ENCODE results near the gene MYH11.

MYH11 gene

GRCh38 chr16:15856901-15857698 is at the start of gene MYH11:
Gene MYH11 (minus strand): TSS chr16:15857028. CDS start chr16:15838252, 18,776 bp downstream.
- Mint-ChIP-seq H3K4me1 (ENCODE audit: low read depth) (peaks cover 8% of the 10 kb centered on the region), H3K36me3 (ENCODE audit: low read depth) (no peaks in the 10 kb centered on the region), H3K4me3 (peak within 1 kb of the TSS; percentile 13), H3K27ac (no peak within 1 kb of the TSS), H3K9me3 (no peaks in the 10 kb centered on the region), H3K27me3 (peaks cover 44% of the 10 kb centered on the region)
- no peak for DNase-seq

- DNase-seq = no peak
- H3K4me1 Mint-ChIP-seq (ENCODE audit: low read depth) = peaks cover 6% of the 10 kb centered on the region
- H3K27me3 Mint-ChIP-seq = no peaks in the 10 kb centered on the region
- no peak overlapping the region for H3K4me3 Mint-ChIP-seq
- no peak overlapping the region for H3K27ac Mint-ChIP-seq
- peaks cover 3% of the 10 kb centered on the region for H3K9me3 Mint-ChIP-seq
- no peaks in the 10 kb centered on the region for H3K36me3 Mint-ChIP-seq (ENCODE audit: low read depth)
Measured at GRCh38 chr16:15906439-15906838, 49.6 kb upstream of the MYH11 start.

- no peak for DNase-seq
- H3K36me3 Mint-ChIP-seq (ENCODE audit: low read depth) = no peaks in the 10 kb centered on the region
- H3K9me3 Mint-ChIP-seq = peaks cover 3% of the 10 kb centered on the region
- H3K27me3 Mint-ChIP-seq = no peaks in the 10 kb centered on the region
- H3K4me3 Mint-ChIP-seq = no peak overlapping the region
- H3K4me1 Mint-ChIP-seq (ENCODE audit: low read depth) = peaks cover 13% of the 10 kb centered on the region
- H3K27ac Mint-ChIP-seq = no peak overlapping the region
Measured at GRCh38 chr16:15903960-15904359, 47.1 kb upstream of the MYH11 start.

DNA sequence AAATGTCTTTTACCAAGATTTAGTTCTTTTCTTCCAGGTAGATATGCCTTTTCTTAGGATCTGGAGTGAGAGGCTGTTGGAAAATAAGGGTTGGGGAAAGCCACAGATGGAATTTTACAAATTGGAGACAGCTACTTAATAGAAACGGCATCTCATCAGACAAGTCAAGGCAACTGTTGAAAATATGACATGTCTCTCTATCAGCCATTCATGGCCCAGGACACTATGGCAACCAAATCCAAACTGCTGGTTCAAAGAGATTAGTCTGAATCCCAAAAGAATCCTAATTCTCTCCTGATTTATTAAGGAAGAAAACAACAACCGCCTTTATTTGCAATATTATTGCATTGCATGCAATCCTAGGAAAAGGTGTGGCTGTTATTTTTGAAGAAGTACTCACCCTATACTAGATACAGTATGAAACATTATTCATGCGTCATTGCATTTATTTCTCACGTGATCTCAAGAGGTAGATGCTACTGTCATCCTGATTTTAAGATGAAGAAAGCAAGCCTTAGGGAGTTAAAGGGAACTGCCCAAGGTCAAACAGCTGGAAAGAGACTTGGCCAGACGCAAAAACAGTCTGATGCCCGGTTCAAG is 44.2 kb upstream of the MYH11 start:
- Mint-ChIP-seq H3K9me3 (no peaks in the 10 kb centered on the region), H3K4me3 (no peak overlapping the region), H3K27me3 (no peaks in the 10 kb centered on the region), H3K36me3 (ENCODE audit: low read depth) (no peaks in the 10 kb centered on the region), H3K4me1 (ENCODE audit: low read depth) (peaks cover 28% of the 10 kb centered on the region), H3K27ac (no peak overlapping the region)
- no peak for DNase-seq

DNA sequence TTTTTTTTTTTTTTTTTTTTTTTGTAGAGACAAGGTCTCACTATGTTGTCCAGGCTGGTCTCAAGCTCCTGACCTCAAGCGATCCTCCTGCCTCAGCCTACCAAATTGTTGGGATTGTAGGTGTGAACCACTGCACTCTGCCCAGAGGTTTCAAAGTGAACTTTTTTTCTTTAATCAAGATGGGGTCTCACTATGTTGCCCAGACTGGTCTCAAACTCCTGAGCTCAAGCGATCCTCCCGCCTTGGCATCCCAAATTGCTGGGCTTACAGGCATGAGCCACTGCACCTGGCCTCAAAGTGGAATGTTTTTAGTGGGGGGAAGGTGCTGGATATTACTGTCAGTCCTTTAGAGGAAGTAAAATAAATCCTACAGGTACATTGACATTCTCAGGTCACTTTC is 43.5 kb upstream of the MYH11 start:
- peaks cover 30% of the 10 kb centered on the region for H3K4me1 Mint-ChIP-seq (ENCODE audit: low read depth)
- no peaks in the 10 kb centered on the region for H3K9me3 Mint-ChIP-seq
- no peak for DNase-seq
- H3K27ac Mint-ChIP-seq = no peak overlapping the region
- H3K36me3 Mint-ChIP-seq (ENCODE audit: low read depth) = no peaks in the 10 kb centered on the region
- no peaks in the 10 kb centered on the region for H3K27me3 Mint-ChIP-seq
- no peak overlapping the region for H3K4me3 Mint-ChIP-seq

- Mint-ChIP-seq H3K27me3 (no peaks in the 10 kb centered on the region), H3K4me1 (ENCODE audit: low read depth) (peaks cover 34% of the 10 kb centered on the region), H3K9me3 (no peaks in the 10 kb centered on the region), H3K36me3 (ENCODE audit: low read depth) (no peaks in the 10 kb centered on the region), H3K4me3 (no peak overlapping the region), H3K27ac (peak overlapping the region; percentile 50)
- DNase-seq = peak; percentile 40
Measured at GRCh38 chr16:15899538-15900100, 42.8 kb upstream of the MYH11 start.

GRCh38 chr16:15898654-15899053 is 41.8 kb upstream of the MYH11 start:
- Mint-ChIP-seq H3K27me3 (no peaks in the 10 kb centered on the region), H3K4me1 (ENCODE audit: low read depth) (peaks cover 34% of the 10 kb centered on the region), H3K36me3 (ENCODE audit: low read depth) (no peaks in the 10 kb centered on the region), H3K9me3 (no peaks in the 10 kb centered on the region), H3K4me3 (no peak overlapping the region), H3K27ac (no peak overlapping the region)
- DNase-seq = no peak

DNA sequence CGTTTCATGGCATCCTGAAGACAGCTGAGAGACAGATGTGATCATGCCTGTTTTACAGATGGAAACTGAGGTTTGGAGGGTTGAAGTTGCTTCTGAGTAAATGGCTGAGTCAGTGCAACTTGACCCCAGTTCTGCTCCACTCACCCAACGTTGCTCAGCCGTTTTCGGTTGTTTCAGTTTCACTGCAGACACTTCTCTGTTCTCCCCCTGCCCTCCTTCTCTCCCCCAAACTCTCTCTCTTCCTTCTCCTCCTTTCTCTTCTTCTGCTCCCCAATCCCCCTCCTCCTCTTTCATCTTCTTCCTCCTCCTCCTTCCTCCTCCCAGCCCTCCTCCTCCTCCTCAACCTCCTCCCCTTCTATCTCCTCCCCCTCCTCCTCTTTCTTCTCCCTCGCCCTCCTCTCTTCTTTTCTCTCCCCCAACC is 41.0 kb upstream of the MYH11 start:
- H3K27me3 Mint-ChIP-seq = no peaks in the 10 kb centered on the region
- peak; percentile 42 for DNase-seq
- H3K4me3 Mint-ChIP-seq = peak overlapping the region; percentile 36
- H3K36me3 Mint-ChIP-seq (ENCODE audit: low read depth) = no peaks in the 10 kb centered on the region
- H3K4me1 Mint-ChIP-seq (ENCODE audit: low read depth) = peaks cover 34% of the 10 kb centered on the region
- peak overlapping the region; percentile 72 for H3K27ac Mint-ChIP-seq
- no peaks in the 10 kb centered on the region for H3K9me3 Mint-ChIP-seq

- no peak for DNase-seq
- Mint-ChIP-seq H3K4me3 (no peak overlapping the region), H3K4me1 (ENCODE audit: low read depth) (peaks cover 34% of the 10 kb centered on the region)
Measured at GRCh38 chr16:15897121-15897780, 40.4 kb upstream of the MYH11 start.

DNA sequence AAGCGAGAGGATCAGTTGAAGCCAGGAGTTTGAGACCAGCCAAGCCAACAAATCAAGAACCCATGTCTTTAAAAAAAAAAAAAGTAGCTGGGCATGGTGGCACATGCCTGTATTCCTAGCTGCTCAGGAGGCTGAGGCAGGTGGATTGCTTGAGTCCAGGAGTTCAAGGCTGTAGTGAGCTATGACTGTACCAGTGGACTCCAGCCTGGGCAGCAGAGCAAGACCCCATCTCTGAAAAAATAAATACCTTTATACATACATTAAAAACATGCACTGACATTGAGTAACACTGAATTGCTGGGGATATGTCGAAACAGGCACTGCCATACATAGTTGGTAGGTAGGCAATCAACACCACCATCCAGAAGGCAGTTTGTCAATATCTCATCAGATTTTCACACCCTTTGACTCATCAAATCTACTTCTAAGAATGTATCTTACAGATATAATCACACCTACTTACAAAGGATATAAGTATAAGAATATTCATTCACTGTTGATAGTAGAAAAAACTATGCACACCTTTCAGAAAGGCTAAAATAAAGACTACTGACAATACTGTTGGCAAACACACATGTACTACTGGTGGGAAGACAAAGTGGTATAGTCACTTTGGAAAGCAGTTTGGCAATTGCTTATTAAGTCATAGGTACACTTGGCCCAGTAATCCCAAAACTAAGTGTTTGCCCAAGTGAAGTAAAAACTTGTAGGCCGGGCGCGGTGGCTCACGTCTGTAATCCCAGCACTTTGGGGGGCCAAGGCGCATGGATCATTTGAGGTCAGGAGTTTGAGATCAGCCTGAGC is 37.9 kb upstream of the MYH11 start:
- Mint-ChIP-seq H3K36me3 (ENCODE audit: low read depth) (no peaks in the 10 kb centered on the region), H3K4me3 (no peak overlapping the region), H3K27ac (no peak overlapping the region), H3K4me1 (ENCODE audit: low read depth) (peaks cover 32% of the 10 kb centered on the region), H3K27me3 (no peaks in the 10 kb centered on the region), H3K9me3 (no peaks in the 10 kb centered on the region)
- DNase-seq = no peak

More at GRCh38 chr16:15897121-15897780, 40.4 kb upstream of the MYH11 start:
- Mint-ChIP-seq H3K36me3 (ENCODE audit: low read depth) (no peaks in the 10 kb centered on the region), H3K27me3 (no peaks in the 10 kb centered on the region), H3K27ac (peak overlapping the region; percentile 72), H3K9me3 (no peaks in the 10 kb centered on the region)

DNA sequence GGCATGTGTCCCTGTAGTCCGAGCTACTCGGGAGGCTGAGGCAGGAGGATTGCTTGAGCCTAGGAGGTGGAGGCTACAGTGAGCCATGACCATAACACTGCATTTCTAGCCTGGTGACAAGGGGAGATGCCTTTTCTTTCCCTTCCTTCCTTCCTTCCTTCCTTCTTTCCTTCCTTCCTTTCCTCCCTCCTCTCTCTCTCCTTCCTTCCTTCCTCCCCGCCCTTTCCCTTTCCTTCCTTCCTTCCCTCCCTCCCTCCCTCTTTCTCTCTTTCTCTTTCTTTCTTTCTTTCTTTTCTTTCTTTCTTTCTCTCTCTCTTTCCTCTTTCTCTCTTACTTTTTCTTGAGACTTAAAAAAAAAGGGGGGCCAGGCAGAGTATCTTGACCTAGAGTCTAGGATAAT is 34.7 kb upstream of the MYH11 start:
- H3K27me3 Mint-ChIP-seq = no peaks in the 10 kb centered on the region
- DNase-seq = no peak
- no peak overlapping the region for H3K4me3 Mint-ChIP-seq
- peaks cover 26% of the 10 kb centered on the region for H3K4me1 Mint-ChIP-seq (ENCODE audit: low read depth)
- peaks cover 6% of the 10 kb centered on the region for H3K36me3 Mint-ChIP-seq (ENCODE audit: low read depth)
- no peaks in the 10 kb centered on the region for H3K9me3 Mint-ChIP-seq
- H3K27ac Mint-ChIP-seq = no peak overlapping the region

DNA sequence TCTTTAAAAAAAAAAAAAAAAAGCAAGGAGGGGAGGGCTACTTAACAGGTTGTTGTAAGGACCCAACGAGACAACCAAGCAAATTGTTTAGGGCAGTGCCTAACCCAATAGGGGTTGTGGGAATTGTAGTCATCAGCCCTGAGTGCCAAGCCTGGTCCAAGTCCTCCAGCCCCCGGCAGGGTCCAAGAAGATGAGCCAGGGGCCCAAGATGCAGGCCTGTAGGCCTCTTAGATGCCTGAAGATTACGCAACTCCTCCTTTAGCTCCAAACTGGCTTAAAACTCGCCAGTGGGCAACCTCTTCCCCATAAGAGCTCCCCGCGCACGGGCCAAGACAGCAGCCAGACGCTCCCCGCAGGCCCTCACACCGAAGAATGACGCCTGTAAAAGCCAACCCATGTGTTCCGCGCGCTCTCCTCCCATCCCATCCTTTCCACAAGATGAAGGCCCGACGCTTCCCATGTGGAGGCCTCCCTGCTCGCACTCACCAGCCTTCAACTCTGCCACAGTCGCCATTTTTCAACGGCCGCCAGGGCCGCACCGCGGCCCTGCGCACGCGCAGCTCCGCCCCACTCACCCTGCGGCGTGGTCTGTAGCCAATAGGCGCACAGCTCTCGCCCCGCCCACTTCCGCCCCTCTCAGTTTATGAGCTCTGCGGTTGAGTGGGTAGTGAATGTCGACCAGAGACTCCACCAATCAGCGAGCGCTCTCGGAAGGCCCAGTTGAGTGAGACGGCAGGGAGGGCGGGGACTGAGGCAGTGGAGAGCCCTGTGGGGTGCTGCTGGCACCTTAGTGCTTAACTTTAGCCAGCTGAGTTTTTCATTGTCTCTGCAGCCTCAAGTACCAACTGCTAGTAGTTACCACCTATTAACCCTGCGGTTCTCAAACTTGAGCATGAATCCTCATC is 31.5 kb upstream of the MYH11 start, which contains the start of gene CEP20:
TSS of gene CEP20 (minus strand) at position 532 of the 905 bp plus-strand sequence. CDS start at position 514, 18 bp downstream.
- peak; percentile 99 for DNase-seq
- Mint-ChIP-seq H3K27me3 (no peaks in the 10 kb centered on the region), H3K27ac (peak within 1 kb of the TSS; percentile 100), H3K9me3 (no peaks in the 10 kb centered on the region), H3K36me3 (ENCODE audit: low read depth) (peaks cover 30% of the 10 kb centered on the region), H3K4me1 (ENCODE audit: low read depth) (peaks cover 39% of the 10 kb centered on the region), H3K4me3 (peak within 1 kb of the TSS; percentile 99)

GRCh38 chr16:15887283-15887682 is 30.5 kb upstream of the MYH11 start:
- no peak for DNase-seq
- Mint-ChIP-seq H3K27ac (peak overlapping the region; percentile 100), H3K4me1 (ENCODE audit: low read depth) (peaks cover 39% of the 10 kb centered on the region), H3K36me3 (ENCODE audit: low read depth) (peaks cover 40% of the 10 kb centered on the region), H3K4me3 (peak overlapping the region; percentile 99), H3K9me3 (no peaks in the 10 kb centered on the region), H3K27me3 (no peaks in the 10 kb centered on the region)
